ENCODE results near the gene OR10T2.

DNA sequence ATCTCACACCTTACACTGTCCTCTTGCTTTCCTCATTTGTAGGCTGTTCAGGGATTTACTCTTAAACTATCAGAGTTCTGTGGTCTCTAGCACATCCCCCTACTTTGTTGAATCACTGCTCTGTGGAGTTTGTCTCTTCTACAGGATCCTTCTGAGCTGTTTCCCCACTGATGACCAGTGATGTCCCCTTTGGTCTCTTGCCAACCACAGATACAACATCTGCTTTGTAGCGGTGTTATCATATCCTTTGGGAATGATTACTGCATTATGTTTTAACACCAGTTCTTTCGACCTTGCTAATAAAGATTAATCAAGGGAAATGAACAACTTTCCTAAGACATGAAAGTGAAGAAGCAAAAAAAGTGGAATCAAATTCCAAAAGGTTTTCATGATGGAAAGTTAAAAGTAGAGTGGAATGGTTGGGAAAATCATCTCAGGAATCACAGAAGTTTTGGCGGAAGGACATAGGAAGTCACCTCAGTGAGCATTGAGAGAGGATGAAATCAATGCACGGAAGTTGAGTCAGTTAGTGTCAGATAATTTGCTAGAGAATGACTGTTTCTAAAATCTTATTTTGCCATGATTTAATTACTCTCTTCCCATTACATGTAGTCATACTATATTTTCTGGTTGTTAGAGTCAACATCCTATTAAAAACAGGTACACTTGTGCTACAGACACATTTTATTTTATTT is 15.5 kb upstream of the OR10T2 start:
- TF ChIP-seq, protein P1, sequence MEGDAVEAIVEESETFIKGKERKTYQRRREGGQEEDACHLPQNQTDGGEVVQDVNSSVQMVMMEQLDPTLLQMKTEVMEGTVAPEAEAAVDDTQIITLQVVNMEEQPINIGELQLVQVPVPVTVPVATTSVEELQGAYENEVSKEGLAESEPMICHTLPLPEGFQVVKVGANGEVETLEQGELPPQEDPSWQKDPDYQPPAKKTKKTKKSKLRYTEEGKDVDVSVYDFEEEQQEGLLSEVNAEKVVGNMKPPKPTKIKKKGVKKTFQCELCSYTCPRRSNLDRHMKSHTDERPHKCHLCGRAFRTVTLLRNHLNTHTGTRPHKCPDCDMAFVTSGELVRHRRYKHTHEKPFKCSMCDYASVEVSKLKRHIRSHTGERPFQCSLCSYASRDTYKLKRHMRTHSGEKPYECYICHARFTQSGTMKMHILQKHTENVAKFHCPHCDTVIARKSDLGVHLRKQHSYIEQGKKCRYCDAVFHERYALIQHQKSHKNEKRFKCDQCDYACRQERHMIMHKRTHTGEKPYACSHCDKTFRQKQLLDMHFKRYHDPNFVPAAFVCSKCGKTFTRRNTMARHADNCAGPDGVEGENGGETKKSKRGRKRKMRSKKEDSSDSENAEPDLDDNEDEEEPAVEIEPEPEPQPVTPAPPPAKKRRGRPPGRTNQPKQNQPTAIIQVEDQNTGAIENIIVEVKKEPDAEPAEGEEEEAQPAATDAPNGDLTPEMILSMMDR (IDR thresholded peaks at IDR 0.05) = no peak
- no peak for TF ChIP-seq POLR2A (IDR thresholded peaks at IDR 0.05)
